Astrocyte of the cerebellum (primary cell): ENCODE data around the gene NAALADL1.

Experiments used
- DNase-seq: peaks from one replicate; pipeline ENCODE4 v3.0.0-alpha.2; 2011; ENCODE audit warnings: low read depth
- H3K4me3 ChIP-seq: 2 replicates; pipeline ENCODE4 v1.5.1; 2011; ENCODE audit warnings: mild to moderate bottlenecking, low read depth, low read length, moderate library complexity
- CTCF ChIP-seq: IDR thresholded peaks from 2 replicates; pipeline ENCODE4 v1.5.1; 2012; ENCODE audit warnings: low read length, low read depth, moderate library complexity, mild to moderate bottlenecking; ENCODE audit errors: missing control alignments
- in situ Hi-C: cut with HindIII; loops from 2 replicates; pipeline ENCODE4 v1.10.0; 2017; ENCODE audit warnings: low sequenced_read_pairs

NAALADL1 gene

GRCh38 chr11:65055538-65055937, 2.8 kb downstream of the NAALADL1 start:
- no peak for DNase-seq
- no peak for TF ChIP-seq CTCF
- H3K4me3 ChIP-seq: no peak overlapping the region
- in situ Hi-C loops: no loop called here

- H3K4me3 ChIP-seq: no peak overlapping the region
- in situ Hi-C loops: no loop called here
- no peak for DNase-seq
- no peak for TF ChIP-seq CTCF
These were observed 4.4 kb downstream of the NAALADL1 start for GRCh38 chr11:65053827-65054508.

GRCh38 chr11:65051398-65051858, 6.9 kb downstream of the NAALADL1 start:
- in situ Hi-C loops: no loop called here
- DNase-seq: no peak
- H3K4me3 ChIP-seq: no peak overlapping the region
- no peak for TF ChIP-seq CTCF

- peak overlapping the region; percentile 28 for H3K4me3 ChIP-seq
- no peak for TF ChIP-seq CTCF
- DNase-seq: no peak
- in situ Hi-C loops: no loop called here
These were observed 10.6 kb downstream of the NAALADL1 start for GRCh38 chr11:65047581-65048422.

GRCh38 chr11:65045728-65046127, 12.6 kb downstream of the NAALADL1 start:
- no peak overlapping the region for H3K4me3 ChIP-seq
- no peak for TF ChIP-seq CTCF
- in situ Hi-C loops: no loop called here
- DNase-seq: no peak

- no peak overlapping the region for H3K4me3 ChIP-seq
- DNase-seq: no peak
- in situ Hi-C loops: no loop called here
- TF ChIP-seq CTCF: no peak
These were observed 13.3 kb downstream of the NAALADL1 start for GRCh38 chr11:65045061-65045460.
